ENCODE data around the gene FAT2.

The FAT2 gene

GRCh38 chr5:151553130-151553670 is 37.9 kb downstream of the FAT2 start:
- DNase-seq = no peak

GRCh38 chr5:151551985-151552384 is 39.1 kb downstream of the FAT2 start:
- no peak for DNase-seq

- DNase-seq = no peak
Measured at GRCh38 chr5:151550146-151550545, 41.0 kb downstream of the FAT2 start.

- no peak for DNase-seq
Measured at GRCh38 chr5:151549713-151550112, 41.4 kb downstream of the FAT2 start.

GRCh38 chr5:151547364-151547763 is 43.8 kb downstream of the FAT2 start:
- no peak for DNase-seq

GRCh38 chr5:151541571-151541970 is 49.6 kb downstream of the FAT2 start:
- no peak for DNase-seq
